Fibroblast of the conjunctiva (primary cell): ENCODE results near the gene ELMO1.

ENCODE experiments used
- DNase-seq: peaks from one replicate; pipeline ENCODE4 v3.0.0-alpha.2; 2010; ENCODE audit warnings: low read depth

Gene ELMO1

GRCh38 chr7:37471619-37472018, 23.0 kb upstream of the ELMO1 start:
- DNase-seq, result no peak

- no peak for DNase-seq
Measured at GRCh38 chr7:37467002-37467401, 18.3 kb upstream of the ELMO1 start.

GRCh38 chr7:37462138-37462537, 13.5 kb upstream of the ELMO1 start:
- no peak for DNase-seq

- DNase-seq, result no peak
Measured at GRCh38 chr7:37455081-37455480, 6.4 kb upstream of the ELMO1 start.

- DNase-seq, result no peak
Measured at GRCh38 chr7:37452346-37452745, 3.7 kb upstream of the ELMO1 start.

GRCh38 chr7:37450035-37450434, 1.4 kb upstream of the ELMO1 start:
- no peak for DNase-seq

- DNase-seq, result no peak
Measured at GRCh38 chr7:37449621-37450020, 957 bp upstream of the ELMO1 start.

- DNase-seq, result no peak
Measured at GRCh38 chr7:37448011-37448635, 541 bp downstream of the ELMO1 start.

GRCh38 chr7:37446371-37446770, 2.3 kb downstream of the ELMO1 start:
- DNase-seq, result no peak

- no peak for DNase-seq
Measured at GRCh38 chr7:37445790-37446189, 2.9 kb downstream of the ELMO1 start.

GRCh38 chr7:37445064-37445723, 3.5 kb downstream of the ELMO1 start:
- no peak for DNase-seq

- DNase-seq, result no peak
Measured at GRCh38 chr7:37443627-37444026, 5.0 kb downstream of the ELMO1 start.

GRCh38 chr7:37442268-37442667, 6.4 kb downstream of the ELMO1 start:
- DNase-seq, result no peak

GRCh38 chr7:37441816-37442215, 6.8 kb downstream of the ELMO1 start:
- DNase-seq, result no peak

- DNase-seq, result no peak
Measured at GRCh38 chr7:37441386-37441760, 7.3 kb downstream of the ELMO1 start.

GRCh38 chr7:37440738-37441385, 7.8 kb downstream of the ELMO1 start:
- DNase-seq, result no peak

- no peak for DNase-seq
Measured at GRCh38 chr7:37439653-37440026, 9.0 kb downstream of the ELMO1 start.

GRCh38 chr7:37438906-37439652, 9.6 kb downstream of the ELMO1 start:
- DNase-seq, result no peak

- no peak for DNase-seq
Measured at GRCh38 chr7:37435156-37435855, 13.4 kb downstream of the ELMO1 start.

- no peak for DNase-seq
Measured at GRCh38 chr7:37434529-37434928, 14.1 kb downstream of the ELMO1 start.

GRCh38 chr7:37433166-37433565, 15.5 kb downstream of the ELMO1 start:
- no peak for DNase-seq

GRCh38 chr7:37432281-37432920, 16.3 kb downstream of the ELMO1 start:
- DNase-seq, result no peak
